K562 (cell line): ENCODE results near the gene HAAO. TPM values are rescaled to one million over a fixed set of nuclear protein-coding genes. Genes with fewer than 3 reads are reported as not detected.
A peak's percentile ranks its signal among the peaks of the same experiment; 100 is the strongest.

Experiments
- ATAC-seq: fragments of 200-7000 bp; cut with Tn5 transposase; 3 replicates; pipeline ENCODE4 v1.9.1; 2020; ENCODE audit warnings: moderate library complexity
- BruUV-seq: library from RNA; stranded (reverse); fragments of 400-500 nt; replicated peaks from 2 replicates; lab custom pipeline; 2021; lab: Mats Ljungman, UMichigan
- CTCF ChIA-PET: fragments of 300-600 bp; formaldehyde crosslinking; extraction: SDS; loops from one replicate; lab custom pipeline; 2021; ENCODE audit warnings: low intra/inter-chr PET ratio; lab: Yijun Ruan, JAX
- POLR2A ChIA-PET: fragments of 300-600, 350-650 bp; sonication (Branson Sonifier 250); formaldehyde crosslinking; extraction: SDS; loops from one replicate; lab custom pipeline; 2021; ENCODE audit warnings: antibody characterized with exemption, inconsistent platforms; lab: Yijun Ruan, JAX
- DNase-seq, 4 experiments: peaks; one replicate each; pipeline versions ENCODE4 v3.0.0 to v3.0.0-alpha.2; 2011 to 2018; ENCODE audit warnings: low spot score in 3 of 4, mixed read lengths in 3 of 4; ENCODE audit errors: extremely low read depth in 1 of 4
- FAIRE-seq: peaks from 2 replicates; lab custom pipeline; 2011; peaks lifted over from hg19 to GRCh38; lab: Jason Lieb, UNC
- H2AFZ ChIP-seq: 2 replicates; pipeline ENCODE4 v1.6.0; 2011; ENCODE audit warnings: low read depth, low read length, control low read depth, inconsistent platforms
- H3K27ac ChIP-seq: fragments of 200-600 bp; 3 replicates; pipeline ENCODE4 v1.8.0; 2011; ENCODE audit warnings: low read depth, mild to moderate bottlenecking, control low read depth, inconsistent platforms, low read length, moderate library complexity, mixed read lengths; ENCODE audit errors: extremely low read depth
- H3K27me3 ChIP-seq, 2 experiments: fragments of 300-600 bp in 1 of 2; 2 replicates in 1 of 2; 3 replicates in 1 of 2; pipeline versions ENCODE4 v1.6.0 to v1.8.0; 2011; ENCODE audit warnings: inconsistent platforms in 2 of 2, low read length in 2 of 2, mild to moderate bottlenecking in 1 of 2, mixed read lengths in 1 of 2, moderate library complexity in 1 of 2; ENCODE audit not compliant: control insufficient read depth in 2 of 2, insufficient read depth in 2 of 2
- H3K36me3 ChIP-seq: fragments of 300-600 bp; 3 replicates; pipeline ENCODE4 v1.8.0; 2011; ENCODE audit warnings: mild to moderate bottlenecking, low read length, inconsistent platforms; ENCODE audit not compliant: control insufficient read depth, insufficient read depth
- H3K4me1 ChIP-seq, 2 experiments: fragments of 200-600 bp in 1 of 2; replicated peaks in 1 of 2; 2 replicates in 1 of 2; 3 replicates in 1 of 2; pipeline versions ENCODE4 v1.5.1 to v1.8.0; 2011; ENCODE audit warnings: inconsistent platforms in 2 of 2, low read length in 2 of 2, mild to moderate bottlenecking in 1 of 2, mixed read lengths in 1 of 2, moderate library complexity in 1 of 2; ENCODE audit not compliant: control insufficient read depth in 2 of 2, insufficient read depth in 2 of 2
- H3K4me2 ChIP-seq: 2 replicates; pipeline ENCODE4 v1.6.1; 2011; ENCODE audit warnings: low read length, control low read depth, inconsistent platforms, mixed read lengths; ENCODE audit not compliant: insufficient read depth
- H3K4me3 ChIP-seq: fragments of 200-600 bp; sonication (generic), shearing (Covaris generic); 2 replicates; pipeline ENCODE4 v1.5.1; 2016; ENCODE audit warnings: control low read depth, inconsistent platforms
- H3K79me2 ChIP-seq: fragments of 200-600 bp; 3 replicates; pipeline ENCODE4 v1.8.0; 2011; ENCODE audit warnings: low read length, inconsistent platforms; ENCODE audit not compliant: control insufficient read depth, insufficient read depth
- H3K9ac ChIP-seq, 2 experiments: 2 replicates each; pipeline versions ENCODE4 v1.6.0 to v1.6.1; 2011; ENCODE audit warnings: low read depth in 2 of 2, low read length in 2 of 2, control low read depth in 1 of 2, inconsistent platforms in 1 of 2, mild to moderate bottlenecking in 1 of 2, mixed read lengths in 1 of 2; ENCODE audit not compliant: insufficient read depth in 1 of 2
- H3K9me1 ChIP-seq: one replicate; pipeline ENCODE4 v1.6.0; 2011; ENCODE audit warnings: inconsistent platforms, mild to moderate bottlenecking, low read length, moderate library complexity; ENCODE audit not compliant: control insufficient read depth, insufficient read depth
- H3K9me3 ChIP-seq: replicated peaks from 2 replicates; pipeline ENCODE4 v1.5.1; 2011; ENCODE audit warnings: low read depth, low read length, inconsistent platforms; ENCODE audit not compliant: control insufficient read depth, insufficient read depth
- H4K20me1 ChIP-seq: replicated peaks from 2 replicates; pipeline ENCODE4 v1.6.1; 2011; ENCODE audit warnings: low read length, inconsistent platforms, mixed read lengths; ENCODE audit not compliant: control insufficient read depth, insufficient read depth
- DMBX1 ChIP-seq: fragments of 250-450 bp; sonication (Bioruptor Pico); IDR thresholded peaks from 2 replicates; pipeline ENCODE4 v1.8.0; 2022; ENCODE audit warnings: inconsistent platforms, mild to moderate bottlenecking, moderate library complexity, borderline replicate concordance
- E4F1 ChIP-seq: fragments of 250-450 bp; sonication (Bioruptor Pico); IDR thresholded peaks from 2 replicates; pipeline ENCODE4 v1.5.0; 2021; ENCODE audit warnings: mild to moderate bottlenecking, borderline replicate concordance
- EP300 ChIP-seq: IDR thresholded peaks from 2 replicates; pipeline ENCODE4 v1.6.1; 2012; ENCODE audit warnings: low read length, improper control_type of control experiment
- MTF1 ChIP-seq: fragments of 250-450 bp; sonication (Bioruptor Pico); IDR thresholded peaks from 2 replicates; pipeline ENCODE4 v1.9.0; 2021; ENCODE audit warnings: moderate library complexity, mild to moderate bottlenecking, inconsistent platforms, borderline replicate concordance
- NR2F6 ChIP-seq: fragments of 450-650 bp; formaldehyde crosslinking; IDR thresholded peaks from 2 replicates; pipeline ENCODE4 v1.4.0; 2020; ENCODE audit warnings: mild to moderate bottlenecking
- POLR2AphosphoS2 ChIP-seq: IDR thresholded peaks from 2 replicates; pipeline ENCODE4 v1.6.1; 2012; ENCODE audit warnings: low read length, improper control_type of control experiment
- POLR3A ChIP-seq: IDR thresholded peaks from 2 replicates; pipeline ENCODE4 v1.6.1; 2011; ENCODE audit warnings: borderline replicate concordance, mild to moderate bottlenecking, moderate library complexity; ENCODE audit not compliant: insufficient read length, insufficient read depth; ENCODE audit errors: extremely low read depth
- SFPQ ChIP-seq: fragments of 200-400 bp; formaldehyde crosslinking; IDR thresholded peaks from 2 replicates; pipeline ENCODE4 v1.6.1; 2017; ENCODE audit warnings: mild to moderate bottlenecking, low read depth, low read length, moderate library complexity
- ZBTB34 ChIP-seq: fragments of 250-450 bp; sonication (Bioruptor Pico); IDR thresholded peaks from 2 replicates; pipeline ENCODE4 v1.8.0; 2021; ENCODE audit warnings: mild to moderate bottlenecking, moderate library complexity
- ZBTB9 ChIP-seq: fragments of 450-650 bp; formaldehyde crosslinking; IDR thresholded peaks from 2 replicates; pipeline ENCODE4 v1.4.0; 2020; ENCODE audit warnings: mild to moderate bottlenecking, moderate library complexity
- ZHX1 ChIP-seq: fragments of 150-350 bp; conservative IDR thresholded peaks from 2 replicates; pipeline ENCODE4 v1.6.1; 2014; ENCODE audit warnings: low read length
- ZNF780A ChIP-seq: fragments of 250-450 bp; sonication (Bioruptor Pico); IDR thresholded peaks from 2 replicates; pipeline ENCODE4 v1.5.0; 2021; ENCODE audit warnings: mild to moderate bottlenecking
- WGBS: fragments of 100-300 bp; shearing (Covaris generic); methylation state at CpG from one replicate; pipeline ENCODE4 v1.1.6; 2016; ENCODE audit warnings: low coverage, mixed read lengths; ENCODE audit not compliant: insufficient coverage; ENCODE audit errors: missing lambda C conversion rate; 5-methylcytosine and 5-hydroxymethylcytosine counted together
- in situ Hi-C: fragments of 300-500 bp; cut with MboI; formaldehyde crosslinking; loops from 4 replicates; pipeline ENCODE4 v1.15.0; 2018; ENCODE audit warnings: inconsistent platforms, mixed read lengths
- intact Hi-C: fragments of 100-400 bp; cut with micrococcal nuclease; formaldehyde crosslinking; loops from 2 replicates; pipeline ENCODE4 v1.14.2; 2022
- polyA plus RNA-seq, 8 experiments: library from polyadenylated mRNA; depleted of rRNA in 4 of 8; stranded (reverse) in 5 of 8; unstranded in 3 of 8; fragments of >200 nt; fragmentation: Nextera tagmentation in 2 of 8; fragmentation: Illumina TruSeq in 1 of 8; extraction: Ambion mirVana in 2 of 8; extraction: Trizol in 1 of 8; gene quantifications; 2 replicates each; pipeline versions ENCODE4 v1.2.1 to v1.2.3, GENCODE V29; 2011 to 2014; ENCODE audit warnings: inconsistent platforms in 1 of 8, missing spikeins in 1 of 8
- total RNA-seq, 7 experiments: library from RNA; depleted of rRNA in 6 of 7; stranded (reverse); fragments of >200 nt in 6 of 7; fragmentation: Illumina TruSeq in 2 of 7; extraction: Trizol in 2 of 7; gene quantifications; 2 replicates each; pipeline versions ENCODE4 v1.2.1 to v1.2.3, GENCODE V29; 2011 to 2021; ENCODE audit warnings: low replicate concordance in 1 of 7

HAAO gene
- total and polyA plus RNA-seq, 9 of the 15 experiments (the other 6 are each of a cell fraction or from before 2014, with no cell fraction given), result not detected

- Histone ChIP-seq H3K36me3 (no peaks in the 10 kb centered on the region), H3K79me2 (no peaks in the 10 kb centered on the region), H3K27me3 (no peaks in the 10 kb centered on the region; a peak in 1 of 5 replicates), H3K4me3 (no peak overlapping the region), H4K20me1 (no peaks in the 10 kb centered on the region), H2AFZ (no peak overlapping the region), H3K9ac (peak overlapping the region in 1 of 2 experiments; percentile 10; a peak in 1 of 4 replicates), H3K27ac (no peak overlapping the region), H3K4me2 (no peak overlapping the region), H3K4me1 (no peaks in the 10 kb centered on the region), H3K9me3 (no peaks in the 10 kb centered on the region), H3K9me1 (no peaks in the 10 kb centered on the region)
- in situ Hi-C loops, result loop anchor here (25.0 kb wide), 1 partner anchor 296 kb away; no protein-coding TSS in a partner anchor
- BruUV-seq, result no TSS peak
- TF ChIP-seq ZHX1, result no peak
- no peak for TF ChIP-seq ZBTB34 (CRISPR knock-in tag)
- no peak for TF ChIP-seq POLR3A
- TF ChIP-seq ZNF780A, result no peak
- no peak for TF ChIP-seq MTF1 (CRISPR knock-in tag)
- TF ChIP-seq SFPQ, result no peak
- no peak for TF ChIP-seq POLR2AphosphoS2
- no peak for TF ChIP-seq DMBX1 (CRISPR knock-in tag)
- no peak for TF ChIP-seq EP300
- TF ChIP-seq E4F1 (CRISPR knock-in tag), result no peak
- TF ChIP-seq ZBTB9 (CRISPR knock-in tag), result no peak
- no peak for TF ChIP-seq NR2F6 (CRISPR knock-in tag)
- POLR2A ChIA-PET, result interaction anchor here (0.7 kb wide), 1 partner anchor 206 kb away, joined by 3 read pairs; no protein-coding TSS in a partner anchor
- WGBS, result 6% methylated on average over 3 of the region's 5 CpGs
- FAIRE-seq (no peak), ATAC-seq (no peak), DNase-seq (no peak)
- intact Hi-C loops, result no loop called here
- CTCF ChIA-PET, result no interaction called here
Measured at GRCh38 chr2:42841344-42841743, 49.0 kb upstream of the HAAO start.
